Tibial nerve (tissue), 4 donors: ENCODE data around the gene SEMA6C. TPM values are rescaled to one million over a fixed set of nuclear protein-coding genes. Genes with fewer than 3 reads are reported as not detected.

Experiments used
- DNase-seq, 2 donors: peaks; one replicate each; pipeline ENCODE4 v3.0.0-alpha.2; 2019; ENCODE audit warnings: low spot score in 2 of 2
- H3K27ac ChIP-seq, 4 donors: fragments of 200-600 bp; sonication (generic) in 3 of 4; one replicate each; pipeline ENCODE4 v1.5.1; 2017 to 2019; ENCODE audit warnings: mild to moderate bottlenecking in 1 of 4
- H3K27me3 ChIP-seq, 2 donors: fragments of 200-600 bp; sonication (generic) in 1 of 2; one replicate each; pipeline versions ENCODE4 v1.5.1 to v1.6.0; 2017 to 2019
- H3K36me3 ChIP-seq, 3 donors: fragments of 200-600 bp; sonication (generic); one replicate each; pipeline ENCODE4 v1.5.1; 2018 to 2019
- H3K4me1 ChIP-seq, 4 donors: fragments of 200-600 bp; sonication (generic) in 3 of 4; one replicate each; pipeline ENCODE4 v1.5.1; 2017 to 2019
- H3K4me3 ChIP-seq, 4 donors: fragments of 200-600 bp; sonication (generic) in 3 of 4; one replicate each; pipeline ENCODE4 v1.5.1; 2017 to 2019; ENCODE audit warnings: mild to moderate bottlenecking in 1 of 4, moderate library complexity in 1 of 4
- H3K9me3 ChIP-seq, 4 donors: fragments of 200-600 bp; sonication (generic) in 3 of 4; one replicate each; pipeline ENCODE4 v1.5.1; 2017 to 2019
- EP300 ChIP-seq, 2 donors: sonication (generic); formaldehyde crosslinking; IDR thresholded peaks; one replicate each; pipeline ENCODE4 v1.6.1; 2017; ENCODE audit warnings: antibody characterized with exemption in 2 of 2, mild to moderate bottlenecking in 1 of 2
- POLR2A ChIP-seq, 2 donors: fragments of 450-650 bp; IDR thresholded peaks; one replicate each; pipeline ENCODE4 v1.6.1; 2017; ENCODE audit warnings: antibody characterized with exemption in 2 of 2, mild to moderate bottlenecking in 2 of 2, moderate library complexity in 2 of 2
- WGBS, 2 donors: methylation state at CpG; one replicate each; pipeline ENCODE4 v1.1.5; 2018; 5-methylcytosine and 5-hydroxymethylcytosine counted together
- total RNA-seq, 4 donors: library from RNA; depleted of rRNA; stranded (reverse); fragments of >200 nt; gene quantifications; one replicate each; pipeline ENCODE4 v1.1.0, GENCODE V29; 2016
- TF ChIP-seq, protein P1 (sequence below), 5 experiments: fragments of 200-600 bp in 3 of 5; fragments of 450-650 bp in 2 of 5; sonication (generic) in 3 of 5; IDR thresholded peaks; one replicate each; pipeline ENCODE4 v1.5.1; 2016 to 2019; ENCODE audit warnings: antibody characterized with exemption in 5 of 5, mild to moderate bottlenecking in 3 of 5, moderate library complexity in 2 of 5

SEMA6C gene
- total RNA-seq, 4 donors from 2014 or later, result 15.5 to 28.7 (median 18.7) TPM

DNA sequence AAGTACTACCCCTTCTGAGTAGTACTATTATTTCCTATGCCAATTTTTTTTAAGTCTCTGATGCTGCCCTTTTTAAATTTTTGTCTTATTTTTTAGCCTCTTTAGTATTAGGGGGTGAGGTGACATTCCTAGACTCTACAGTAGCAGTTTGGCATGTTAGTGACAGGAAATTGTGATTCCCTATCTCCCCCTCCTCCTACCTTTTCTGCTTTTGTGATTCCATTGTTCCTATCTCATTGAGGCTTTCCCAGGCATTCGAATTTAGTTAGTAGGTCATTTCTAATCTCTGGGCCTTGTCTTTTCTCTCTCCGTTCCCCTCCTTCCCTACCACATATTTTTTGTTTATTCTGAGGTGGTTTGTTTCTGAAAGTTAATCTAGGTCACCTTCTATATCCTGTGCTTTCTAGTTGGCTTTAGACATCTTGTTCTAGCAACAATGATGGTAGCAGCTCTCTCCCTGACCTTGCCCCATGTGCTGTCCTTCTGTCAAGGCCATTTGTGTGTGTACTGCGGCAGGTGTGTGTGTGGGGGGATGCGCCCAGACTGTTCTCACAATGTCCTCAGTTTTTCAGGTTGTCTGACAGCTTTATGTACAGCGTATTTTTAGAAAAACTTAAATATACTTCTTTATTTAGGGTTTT, 21.5 kb downstream of the SEMA6C start:
- Histone ChIP-seq H3K4me3 (no peak overlapping the region), H3K4me1 (no peaks in the 10 kb centered on the region), H3K9me3 (no peaks in the 10 kb centered on the region), H3K27ac (no peak overlapping the region), H3K27me3 (no peaks in the 10 kb centered on the region), H3K36me3 (peaks cover 0 to 59% (median 3%) of the 10 kb centered on the region in 3 donors)
- 80 to 86% methylated on average over 5 of the region's 5 CpGs for WGBS, 2 donors
- no peak for TF ChIP-seq POLR2A (IDR thresholded peaks at IDR 0.05)
- no peak for TF ChIP-seq EP300 (IDR thresholded peaks at IDR 0.05)
- TF ChIP-seq, protein P1, sequence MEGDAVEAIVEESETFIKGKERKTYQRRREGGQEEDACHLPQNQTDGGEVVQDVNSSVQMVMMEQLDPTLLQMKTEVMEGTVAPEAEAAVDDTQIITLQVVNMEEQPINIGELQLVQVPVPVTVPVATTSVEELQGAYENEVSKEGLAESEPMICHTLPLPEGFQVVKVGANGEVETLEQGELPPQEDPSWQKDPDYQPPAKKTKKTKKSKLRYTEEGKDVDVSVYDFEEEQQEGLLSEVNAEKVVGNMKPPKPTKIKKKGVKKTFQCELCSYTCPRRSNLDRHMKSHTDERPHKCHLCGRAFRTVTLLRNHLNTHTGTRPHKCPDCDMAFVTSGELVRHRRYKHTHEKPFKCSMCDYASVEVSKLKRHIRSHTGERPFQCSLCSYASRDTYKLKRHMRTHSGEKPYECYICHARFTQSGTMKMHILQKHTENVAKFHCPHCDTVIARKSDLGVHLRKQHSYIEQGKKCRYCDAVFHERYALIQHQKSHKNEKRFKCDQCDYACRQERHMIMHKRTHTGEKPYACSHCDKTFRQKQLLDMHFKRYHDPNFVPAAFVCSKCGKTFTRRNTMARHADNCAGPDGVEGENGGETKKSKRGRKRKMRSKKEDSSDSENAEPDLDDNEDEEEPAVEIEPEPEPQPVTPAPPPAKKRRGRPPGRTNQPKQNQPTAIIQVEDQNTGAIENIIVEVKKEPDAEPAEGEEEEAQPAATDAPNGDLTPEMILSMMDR (IDR thresholded peaks at IDR 0.05), result no peak
- DNase-seq, result no peak

DNA sequence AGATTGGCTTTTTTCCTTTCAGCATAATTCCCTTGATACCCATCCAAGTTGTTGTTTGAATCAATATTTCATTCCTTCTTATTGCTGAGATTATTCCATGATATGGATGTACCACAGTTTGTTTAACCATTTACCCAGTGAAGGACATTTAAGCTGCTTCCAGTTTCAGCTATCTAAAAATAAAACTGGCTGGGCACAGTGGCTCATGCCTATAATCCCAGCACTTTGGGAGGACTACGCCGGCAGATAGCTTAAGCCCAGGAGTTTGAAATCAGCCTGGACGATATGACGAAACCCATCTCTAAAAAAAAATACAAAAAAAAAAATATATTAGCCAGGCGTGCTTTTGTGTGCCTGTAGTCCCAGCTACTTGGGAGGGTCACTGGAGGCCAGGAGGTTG, 32.6 kb downstream of the SEMA6C start:
- peaks cover 0 to 69% (median 4%) of the 10 kb centered on the region in 3 donors for H3K36me3 ChIP-seq
- no peaks in the 10 kb centered on the region for H3K4me1 ChIP-seq
- DNase-seq, result no peak
- H3K9me3 ChIP-seq, result no peaks in the 10 kb centered on the region
- no peak for TF ChIP-seq EP300 (IDR thresholded peaks at IDR 0.05)
- TF ChIP-seq, protein P1 (IDR thresholded peaks at IDR 0.05), result no peak
- TF ChIP-seq POLR2A (IDR thresholded peaks at IDR 0.05), result no peak
- H3K27me3 ChIP-seq, result no peaks in the 10 kb centered on the region
- WGBS, 2 donors, result 93 to 99% methylated on average over 5 of the region's 5 CpGs
- H3K4me3 ChIP-seq, result no peak overlapping the region
- no peak overlapping the region for H3K27ac ChIP-seq

DNA sequence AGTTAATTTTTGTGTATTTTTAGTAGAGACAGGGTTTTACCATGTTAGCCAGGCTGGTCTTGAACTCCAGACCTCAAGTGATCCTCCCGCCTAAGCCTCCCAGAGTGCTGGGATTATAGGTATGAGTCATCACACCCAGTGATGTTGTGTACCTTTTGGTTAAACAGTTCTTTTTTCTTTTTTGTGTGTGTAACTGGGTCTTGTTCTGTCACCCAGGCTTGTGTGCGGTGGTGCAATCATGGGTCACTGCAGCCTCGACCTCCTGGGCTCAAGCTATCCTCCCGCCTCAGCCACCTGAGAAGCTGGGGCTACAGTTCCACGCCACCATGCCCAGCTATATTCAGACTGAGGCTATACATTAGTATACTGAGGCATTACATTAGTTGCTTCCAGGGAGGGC, 38.1 kb downstream of the SEMA6C start:
- Histone ChIP-seq H3K9me3 (no peaks in the 10 kb centered on the region), H3K36me3 (peaks cover 0 to 66% (median 4%) of the 10 kb centered on the region in 3 donors), H3K4me1 (no peaks in the 10 kb centered on the region), H3K27me3 (no peaks in the 10 kb centered on the region), H3K4me3 (no peak overlapping the region), H3K27ac (no peak overlapping the region)
- TF ChIP-seq POLR2A (IDR thresholded peaks at IDR 0.05) (no peak), EP300 (IDR thresholded peaks at IDR 0.05) (no peak)
- TF ChIP-seq, protein P1 (IDR thresholded peaks at IDR 0.05), result no peak
- DNase-seq, result no peak
- 93 to 94% methylated on average over 5 of the region's 5 CpGs for WGBS, 2 donors

DNA sequence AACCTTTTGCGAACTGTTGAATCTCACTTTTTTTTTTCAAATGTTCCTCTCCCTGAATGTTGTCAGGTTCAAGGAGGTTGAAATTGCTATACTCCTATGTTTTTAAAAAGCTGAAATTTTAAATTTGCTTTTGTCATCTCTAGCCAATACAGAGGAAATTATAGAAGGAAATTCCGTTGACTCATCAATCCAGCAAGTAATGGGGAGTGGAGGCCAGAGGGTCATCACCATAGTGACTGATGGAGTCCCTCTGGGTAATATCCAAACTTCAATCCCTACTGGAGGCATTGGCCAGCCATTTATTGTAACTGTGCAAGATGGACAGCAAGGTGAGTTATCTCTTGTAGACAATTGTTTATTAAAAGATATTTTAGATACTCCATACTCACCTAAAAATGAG, 39.5 kb downstream of the SEMA6C start:
- Histone ChIP-seq H3K36me3 (peaks cover 0 to 69% (median 4%) of the 10 kb centered on the region in 3 donors), H3K4me1 (no peaks in the 10 kb centered on the region), H3K4me3 (no peak overlapping the region), H3K9me3 (no peaks in the 10 kb centered on the region), H3K27me3 (no peaks in the 10 kb centered on the region), H3K27ac (no peak overlapping the region)
- no peak for TF ChIP-seq POLR2A (IDR thresholded peaks at IDR 0.05)
- TF ChIP-seq, protein P1 (IDR thresholded peaks at IDR 0.05), result no peak
- no peak for TF ChIP-seq EP300 (IDR thresholded peaks at IDR 0.05)
- DNase-seq, result no peak
- 51 to 52% methylated on average over 2 of the region's 2 CpGs for WGBS, 2 donors

DNA sequence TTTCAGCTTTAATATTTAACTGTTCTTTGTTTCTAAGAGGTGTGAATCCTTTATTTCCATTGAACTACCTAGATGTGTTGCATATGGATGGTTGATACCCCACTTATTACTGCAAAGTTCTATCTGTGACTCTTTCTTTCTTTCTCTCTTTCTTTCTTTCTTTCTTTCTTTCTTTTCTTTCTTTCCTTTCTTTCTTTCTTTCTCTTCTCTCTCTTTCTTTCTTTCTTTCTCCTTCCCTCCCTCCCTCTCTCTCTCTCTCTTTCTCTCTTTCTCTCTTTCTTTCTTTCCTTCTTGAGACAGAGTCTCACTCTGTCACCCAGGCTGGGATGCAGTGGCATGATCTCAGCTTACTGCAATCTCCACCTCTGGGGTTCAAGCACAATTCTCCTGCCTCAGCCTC, 41.8 kb downstream of the SEMA6C start:
- Histone ChIP-seq H3K4me1 (no peaks in the 10 kb centered on the region), H3K4me3 (no peak overlapping the region), H3K9me3 (no peaks in the 10 kb centered on the region), H3K36me3 (peaks cover 0 to 71% (median 0%) of the 10 kb centered on the region in 3 donors), H3K27me3 (no peaks in the 10 kb centered on the region), H3K27ac (no peak overlapping the region)
- TF ChIP-seq EP300 (IDR thresholded peaks at IDR 0.05) (no peak), POLR2A (IDR thresholded peaks at IDR 0.05) (no peak)
- TF ChIP-seq, protein P1 (IDR thresholded peaks at IDR 0.05), result no peak
- DNase-seq, result no peak
